AG09309 (cell line): ENCODE data around the gene KCTD13.
A peak's percentile ranks its signal among the peaks of the same experiment; 100 is the strongest.

Experiments used
- DNase-seq: peaks from one replicate; pipeline ENCODE4 v3.0.0-alpha.2; 2010; ENCODE audit warnings: low read depth
- H3K4me3 ChIP-seq: 2 replicates; pipeline ENCODE4 v1.5.1; 2011; ENCODE audit warnings: mild to moderate bottlenecking, low read depth, low read length, moderate library complexity; ENCODE audit not compliant: control insufficient read depth
- TF ChIP-seq, protein P1 (sequence below): IDR thresholded peaks from 2 replicates; pipeline ENCODE4 v1.5.1; 2011; ENCODE audit warnings: mild to moderate bottlenecking, low read depth, low read length, inconsistent platforms; ENCODE audit not compliant: insufficient read depth, control insufficient read depth; ENCODE audit errors: missing control alignments

KCTD13 gene

DNA sequence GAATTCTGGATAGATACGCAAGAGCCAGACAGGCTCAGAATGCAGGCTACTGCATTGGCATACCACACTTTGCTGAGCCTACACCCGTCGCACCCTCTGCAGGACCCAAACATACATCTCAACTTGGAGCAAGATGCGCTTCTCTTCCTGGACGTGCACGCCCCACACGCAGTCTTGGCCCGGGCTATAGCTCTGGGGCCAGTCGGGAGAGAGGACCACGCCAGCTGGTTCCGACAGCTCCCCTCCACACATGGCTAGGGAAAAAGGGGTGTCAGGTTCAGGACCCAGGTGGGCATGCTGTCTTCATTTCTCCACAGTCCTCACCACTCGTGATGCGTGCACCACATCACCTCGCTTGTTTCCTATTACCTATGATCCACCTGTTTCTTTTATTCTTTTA lies 47.9 kb downstream of the KCTD13 start:
- DNase-seq = no peak
- TF ChIP-seq, protein P1, sequence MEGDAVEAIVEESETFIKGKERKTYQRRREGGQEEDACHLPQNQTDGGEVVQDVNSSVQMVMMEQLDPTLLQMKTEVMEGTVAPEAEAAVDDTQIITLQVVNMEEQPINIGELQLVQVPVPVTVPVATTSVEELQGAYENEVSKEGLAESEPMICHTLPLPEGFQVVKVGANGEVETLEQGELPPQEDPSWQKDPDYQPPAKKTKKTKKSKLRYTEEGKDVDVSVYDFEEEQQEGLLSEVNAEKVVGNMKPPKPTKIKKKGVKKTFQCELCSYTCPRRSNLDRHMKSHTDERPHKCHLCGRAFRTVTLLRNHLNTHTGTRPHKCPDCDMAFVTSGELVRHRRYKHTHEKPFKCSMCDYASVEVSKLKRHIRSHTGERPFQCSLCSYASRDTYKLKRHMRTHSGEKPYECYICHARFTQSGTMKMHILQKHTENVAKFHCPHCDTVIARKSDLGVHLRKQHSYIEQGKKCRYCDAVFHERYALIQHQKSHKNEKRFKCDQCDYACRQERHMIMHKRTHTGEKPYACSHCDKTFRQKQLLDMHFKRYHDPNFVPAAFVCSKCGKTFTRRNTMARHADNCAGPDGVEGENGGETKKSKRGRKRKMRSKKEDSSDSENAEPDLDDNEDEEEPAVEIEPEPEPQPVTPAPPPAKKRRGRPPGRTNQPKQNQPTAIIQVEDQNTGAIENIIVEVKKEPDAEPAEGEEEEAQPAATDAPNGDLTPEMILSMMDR = no peak
- H3K4me3 ChIP-seq = no peak overlapping the region

DNA sequence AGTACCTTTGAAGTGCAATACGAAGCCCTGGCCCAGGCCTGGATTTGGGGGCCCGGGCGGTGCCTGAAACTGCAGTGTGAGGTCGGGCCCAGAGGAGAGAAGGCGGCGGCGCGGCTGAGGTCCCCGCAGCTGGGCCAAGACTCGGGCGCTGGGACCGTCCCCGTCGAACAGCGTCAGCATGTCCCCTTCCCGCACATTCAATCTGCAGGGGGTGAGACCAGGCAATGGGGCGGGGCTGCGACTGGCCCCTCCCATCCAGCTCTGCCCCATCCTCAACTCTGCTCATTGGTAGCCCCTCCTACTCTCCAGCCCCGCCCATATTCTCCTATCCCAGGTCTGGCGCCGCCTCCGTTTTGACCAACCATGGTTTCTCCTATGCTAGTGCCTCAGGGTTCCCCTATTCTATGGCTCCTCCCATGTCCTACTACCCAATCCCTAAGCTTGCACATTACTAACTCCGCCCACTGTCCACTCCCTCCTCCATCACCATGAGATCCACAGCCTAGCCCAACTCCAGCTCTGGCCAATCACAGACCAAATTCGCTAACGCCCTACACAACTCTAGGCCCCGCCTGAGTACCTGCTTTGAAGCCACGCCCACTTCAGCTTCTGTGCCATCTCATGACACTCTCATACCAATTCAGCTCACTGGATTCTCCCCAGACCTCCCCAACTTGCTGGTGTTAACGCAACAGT lies 48.6 kb downstream of the KCTD13 start:
- DNase-seq = no peak
- TF ChIP-seq, protein P1 = no peak
- no peak overlapping the region for H3K4me3 ChIP-seq

DNA sequence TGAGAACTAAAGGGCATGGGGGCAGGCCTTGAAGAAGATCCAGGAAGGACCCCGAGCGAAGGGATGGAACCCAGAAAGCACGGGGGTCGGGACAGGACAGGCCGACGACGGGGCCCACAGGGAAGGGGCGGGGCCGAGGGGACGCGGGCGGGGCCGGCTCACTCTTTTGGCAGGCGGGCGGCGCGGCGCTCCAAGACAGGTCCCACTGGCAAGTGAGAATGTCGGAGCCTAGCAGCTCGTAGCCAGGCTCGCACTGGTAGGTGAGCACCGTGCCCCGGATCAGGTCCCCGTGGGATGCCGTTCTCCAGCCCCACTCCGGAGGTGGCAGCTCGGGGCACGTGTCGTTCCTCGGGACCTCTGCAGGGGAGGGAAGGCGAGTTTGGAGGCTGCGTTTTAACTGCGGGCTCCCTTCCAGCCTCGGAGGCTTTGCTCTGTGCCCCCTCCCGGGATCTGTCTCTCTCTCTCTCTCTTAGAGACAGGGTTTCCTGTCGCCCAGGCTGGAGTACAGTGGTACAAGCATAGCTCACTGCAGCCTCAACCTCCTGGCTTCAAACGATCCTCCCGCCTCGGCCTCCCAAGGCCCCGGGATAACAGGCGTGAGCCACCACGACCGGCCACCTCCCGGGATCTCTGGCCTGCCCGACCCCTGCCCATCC lies 49.3 kb downstream of the KCTD13 start:
- peak overlapping the region; percentile 21 for H3K4me3 ChIP-seq
- no peak for DNase-seq
- TF ChIP-seq, protein P1 = no peak

DNA sequence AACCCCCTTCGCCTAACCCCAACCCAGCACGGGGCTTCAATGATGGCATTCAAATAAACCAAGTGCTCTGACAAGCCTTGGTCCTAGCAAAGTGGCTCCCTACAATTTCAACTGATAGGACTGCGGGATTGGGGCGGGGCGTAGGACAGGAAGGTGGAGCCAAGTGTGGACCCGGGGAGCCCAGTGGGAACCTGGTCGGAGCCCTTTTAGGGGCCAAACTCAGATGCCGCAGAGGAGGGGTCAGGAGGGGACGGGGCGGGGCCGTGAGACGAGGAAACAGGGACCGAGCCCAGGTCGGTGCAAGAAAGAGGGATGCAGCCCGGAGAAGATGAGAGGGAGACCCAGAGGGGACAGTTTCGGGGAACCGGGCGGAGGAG lies 49.8 kb downstream of the KCTD13 start:
- DNase-seq = no peak
- peak overlapping the region; percentile 21 for H3K4me3 ChIP-seq
- TF ChIP-seq, protein P1 = no peak

DNA sequence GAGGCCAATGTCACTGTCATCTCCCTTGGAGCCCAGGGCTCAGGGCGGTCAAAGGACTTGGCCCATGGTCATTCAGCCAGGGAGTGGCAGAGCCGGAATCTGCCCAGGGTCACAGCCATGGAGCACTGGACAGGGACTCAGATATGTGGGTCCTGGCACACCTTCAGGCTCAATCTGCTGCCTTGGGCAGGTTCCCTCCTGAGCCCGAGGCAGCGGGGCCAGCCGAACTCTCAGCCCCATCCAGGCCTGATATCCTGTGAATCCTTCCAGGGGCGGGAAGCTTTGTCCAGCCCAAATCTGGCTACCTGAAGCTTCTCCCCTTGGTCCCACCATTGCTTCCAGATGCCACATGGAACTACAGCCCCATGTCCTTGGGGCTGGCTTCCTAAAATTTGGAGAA lies 50.8 kb downstream of the KCTD13 start:
- no peak overlapping the region for H3K4me3 ChIP-seq
- TF ChIP-seq, protein P1 = no peak
- DNase-seq = no peak

DNA sequence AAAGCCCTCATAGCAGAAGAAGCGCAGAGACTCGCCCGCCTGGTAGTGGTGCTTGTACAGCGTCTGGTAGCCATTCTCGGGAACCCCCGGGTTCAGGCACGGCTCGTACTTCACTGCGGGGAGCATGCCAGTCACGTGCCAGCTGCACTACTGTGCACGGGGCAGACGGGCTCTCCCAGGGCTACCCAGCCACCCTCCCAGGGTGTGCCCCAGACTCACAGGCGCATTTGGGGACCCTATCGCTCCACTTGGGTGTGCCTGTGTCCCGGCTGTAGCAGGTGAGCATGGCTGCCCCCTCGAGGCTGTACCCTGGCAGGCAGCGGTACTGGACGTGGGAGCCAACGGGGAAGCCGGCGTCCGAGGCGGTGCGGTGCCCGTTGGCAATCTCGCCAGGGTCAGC lies 52.7 kb downstream of the KCTD13 start:
- TF ChIP-seq, protein P1 = no peak
- DNase-seq = no peak
- H3K4me3 ChIP-seq = no peak overlapping the region
